ENCODE results near the gene KRTAP10-3.

KRTAP10-3 gene

DNA sequence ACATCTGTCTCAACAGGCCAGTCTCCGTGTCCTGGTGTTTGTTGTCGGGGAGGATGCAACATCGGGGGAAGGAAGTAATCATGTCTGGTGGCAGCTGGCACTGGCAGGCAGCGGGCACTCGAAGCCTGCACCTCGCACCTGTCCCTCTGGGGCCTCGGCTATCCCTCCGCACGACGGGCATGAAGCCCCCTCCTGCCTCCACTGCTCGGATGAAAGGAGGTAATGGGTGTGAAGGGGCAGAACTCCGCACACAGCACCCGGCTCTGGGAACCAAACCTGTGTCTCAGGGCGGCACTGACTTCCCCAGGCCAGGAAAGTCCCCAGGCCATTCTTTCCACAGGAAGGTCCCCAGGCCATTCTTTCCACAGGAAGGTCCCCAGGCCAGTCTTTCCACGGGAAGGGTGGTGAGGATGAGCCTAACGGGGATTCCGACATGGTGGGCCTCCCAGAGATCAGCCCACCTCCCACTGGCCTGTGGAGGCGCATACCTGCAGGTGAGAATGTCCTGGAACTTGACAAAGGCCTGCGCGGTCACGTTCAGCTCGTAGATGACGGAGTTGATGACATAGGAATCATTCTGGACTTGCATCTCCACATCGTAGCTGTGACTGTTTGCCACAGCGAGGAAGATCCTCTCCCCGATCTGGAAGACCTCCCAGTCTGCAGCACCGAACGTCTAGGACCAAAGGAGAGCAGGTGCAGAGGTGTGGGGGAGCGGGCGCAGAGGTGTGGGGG lies 49.7 kb downstream of the KRTAP10-3 start:
- H2BK5ac ChIP-seq (ENCODE audit: low read length) = no peak overlapping the region
- no peak overlapping the region for H3K14ac ChIP-seq (ENCODE audit: low read length)
- no peaks in the 10 kb centered on the region for H3K27me3 ChIP-seq (ENCODE audit: control insufficient read depth in 3 of 3, insufficient read depth in 3 of 3, low read depth in 1 of 3, low read length in 3 of 3)
- no peak overlapping the region for H3K23ac ChIP-seq (ENCODE audit: low read depth, low read length, poor library complexity)
- peaks cover 4 to 14% of the 10 kb centered on the region in 2 donors for H3K4me1 ChIP-seq (ENCODE audit: control insufficient read depth in 2 of 2, insufficient read depth in 1 of 2, low read depth in 1 of 2, low read length in 2 of 2)
- H2AFZ ChIP-seq (ENCODE audit: low read length) = no peak overlapping the region
- H2BK15ac ChIP-seq (ENCODE audit: low read length) = peak overlapping the region; percentile 67
- H3K4me3 ChIP-seq (ENCODE audit: low read length in 2 of 2) = no peak overlapping the region
- H3K4me2 ChIP-seq (ENCODE audit: insufficient read depth, low read length, poor library complexity, severe bottlenecking) = no peak overlapping the region
- H3K36me3 ChIP-seq (replicated peaks in 1 of 2; ENCODE audit: control insufficient read depth in 2 of 2, insufficient read depth in 2 of 2, low read length in 2 of 2) = peaks cover 0 to 6% of the 10 kb centered on the region in 2 donors
- H4K91ac ChIP-seq (ENCODE audit: low read depth, low read length, poor library complexity) = no peak overlapping the region
- no peak overlapping the region for H3K4ac ChIP-seq (ENCODE audit: low read length)
- DNase-seq (ENCODE audit: low spot score) = no peak
- H3K9me3 ChIP-seq (replicated peaks in 1 of 2; ENCODE audit: control insufficient read depth in 2 of 2, insufficient read depth in 1 of 2, low read depth in 1 of 2, low read length in 2 of 2) = peaks cover 0 to 3% of the 10 kb centered on the region in 2 donors
- H3K27ac ChIP-seq (replicated peaks; ENCODE audit: low read length) = no peak overlapping the region
- H2BK120ac ChIP-seq (ENCODE audit: low read depth, low read length) = no peak overlapping the region
- H3K18ac ChIP-seq (ENCODE audit: low read length) = peak overlapping the region; percentile 28
- peak overlapping the region; percentile 92 for H2AK5ac ChIP-seq (ENCODE audit: low read depth, low read length)
- WGBS, 2 donors (ENCODE audit: extremely low coverage in 2 of 2, insufficient read length in 2 of 2, insufficient replicate concordance in 1 of 2) = no CpG with 5 or more reads among the region's 30 CpGs
- H4K8ac ChIP-seq (ENCODE audit: low read depth, low read length) = no peak overlapping the region
- peak overlapping the region; percentile 44 for H3K9ac ChIP-seq (ENCODE audit: low read depth, low read length, poor library complexity)
- H3K79me1 ChIP-seq (ENCODE audit: low read depth, low read length) = peaks cover 6% of the 10 kb centered on the region
- H2BK12ac ChIP-seq (ENCODE audit: low read length) = peak overlapping the region; percentile 22

DNA sequence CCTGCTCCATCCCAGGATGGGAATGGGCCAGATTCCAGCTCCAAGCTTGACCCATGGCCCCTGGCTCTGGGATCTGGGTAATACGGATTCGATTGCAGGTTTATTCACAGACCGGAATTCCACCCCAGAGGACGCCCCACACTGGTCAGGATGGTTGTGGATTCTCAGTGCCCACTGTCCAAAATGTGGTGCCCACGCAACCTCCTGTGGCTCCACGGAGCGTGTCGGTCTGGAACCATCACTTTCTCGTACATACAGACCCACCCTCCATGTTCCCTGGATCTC lies 50.2 kb downstream of the KRTAP10-3 start:
- Histone ChIP-seq H3K4me1 (ENCODE audit: control insufficient read depth in 2 of 2, insufficient read depth in 1 of 2, low read depth in 1 of 2, low read length in 2 of 2) (peaks cover 4 to 14% of the 10 kb centered on the region in 2 donors), H4K91ac (ENCODE audit: low read depth, low read length, poor library complexity) (no peak overlapping the region), H3K27me3 (ENCODE audit: control insufficient read depth in 3 of 3, insufficient read depth in 3 of 3, low read depth in 1 of 3, low read length in 3 of 3) (no peaks in the 10 kb centered on the region), H3K18ac (ENCODE audit: low read length) (peak overlapping the region; percentile 28), H2BK120ac (ENCODE audit: low read depth, low read length) (no peak overlapping the region), H3K4me2 (ENCODE audit: insufficient read depth, low read length, poor library complexity, severe bottlenecking) (no peak overlapping the region), H3K36me3 (replicated peaks in 1 of 2; ENCODE audit: control insufficient read depth in 2 of 2, insufficient read depth in 2 of 2, low read length in 2 of 2) (peaks cover 0 to 6% of the 10 kb centered on the region in 2 donors), H3K9me3 (replicated peaks in 1 of 2; ENCODE audit: control insufficient read depth in 2 of 2, insufficient read depth in 1 of 2, low read depth in 1 of 2, low read length in 2 of 2) (peaks cover 0 to 3% of the 10 kb centered on the region in 2 donors), H3K79me1 (ENCODE audit: low read depth, low read length) (peaks cover 6% of the 10 kb centered on the region), H3K14ac (ENCODE audit: low read length) (no peak overlapping the region), H2AFZ (ENCODE audit: low read length) (no peak overlapping the region), H3K9ac (ENCODE audit: low read depth, low read length, poor library complexity) (no peak overlapping the region), H3K27ac (replicated peaks; ENCODE audit: low read length) (no peak overlapping the region), H3K4ac (ENCODE audit: low read length) (no peak overlapping the region), H2BK5ac (ENCODE audit: low read length) (no peak overlapping the region), H2BK15ac (ENCODE audit: low read length) (peak overlapping the region; percentile 67), H3K4me3 (ENCODE audit: low read length in 2 of 2) (no peak overlapping the region), H4K8ac (ENCODE audit: low read depth, low read length) (no peak overlapping the region), H3K23ac (ENCODE audit: low read depth, low read length, poor library complexity) (no peak overlapping the region), H2BK12ac (ENCODE audit: low read length) (peak overlapping the region; percentile 22), H2AK5ac (ENCODE audit: low read depth, low read length) (peak overlapping the region; percentile 92)
- no peak for DNase-seq (ENCODE audit: low spot score)
- WGBS, 2 donors (ENCODE audit: extremely low coverage in 2 of 2, insufficient read length in 2 of 2, insufficient replicate concordance in 1 of 2) = no CpG with 5 or more reads among the region's 9 CpGs
